Amygdala (tissue), 56 donors: ENCODE data around the gene PGM2L1.
"Not testable (repeated sequence)": the region's sequence is repeated elsewhere in the genome, so short reads cannot be mapped to it uniquely, and the experiment has no call there.

Experiments used
- DNase-seq, 56 donors: peaks; one replicate each; lab custom pipeline; 2025; lab: John Stamatoyannopoulos, UW

PGM2L1 gene

GRCh38 chr11:74345420-74345819 is 52.8 kb downstream of the PGM2L1 start:
- DNase-seq: no peak

DNA sequence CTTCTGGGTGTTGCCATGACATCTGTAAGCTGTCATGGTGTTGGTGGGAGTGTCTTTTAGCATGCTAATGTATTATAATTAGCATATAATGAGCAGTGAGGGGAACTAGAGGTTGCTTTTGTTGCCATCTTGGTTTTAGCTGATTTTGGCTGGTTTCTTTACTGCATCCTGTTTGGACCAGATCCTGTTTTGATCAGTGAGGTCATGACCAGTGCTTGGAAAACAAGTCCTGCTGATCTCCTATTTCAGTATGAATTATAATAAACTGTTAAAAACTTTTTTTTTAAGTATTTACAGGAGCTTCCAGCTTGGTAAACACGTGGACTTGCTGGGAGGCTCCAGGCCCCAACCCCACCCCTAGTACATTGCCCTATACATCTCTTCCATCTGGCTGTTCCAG is 56.3 kb downstream of the PGM2L1 start:
- DNase-seq: no peak

DNA sequence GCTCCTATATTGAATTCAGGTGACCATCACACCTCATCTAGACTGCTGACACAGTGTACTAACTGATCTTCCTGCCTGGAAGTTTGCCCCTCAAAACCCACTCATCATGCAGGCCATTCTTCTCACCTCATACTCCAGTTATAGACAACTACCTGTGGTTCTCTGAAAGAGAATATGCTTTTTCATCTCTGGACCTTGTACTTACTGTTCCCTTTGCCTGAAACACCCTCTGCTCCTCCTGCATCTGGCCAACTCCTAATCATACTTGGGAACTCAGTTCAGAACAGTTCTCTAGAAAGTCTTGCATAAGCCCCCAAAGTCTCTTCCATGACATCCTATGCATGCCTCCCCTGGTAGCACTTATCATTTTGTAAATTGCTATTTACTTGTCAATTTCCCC is 58.6 kb downstream of the PGM2L1 start:
- no peak for DNase-seq

GRCh38 chr11:74338963-74339362 is 59.3 kb downstream of the PGM2L1 start:
- no peak for DNase-seq

DNA sequence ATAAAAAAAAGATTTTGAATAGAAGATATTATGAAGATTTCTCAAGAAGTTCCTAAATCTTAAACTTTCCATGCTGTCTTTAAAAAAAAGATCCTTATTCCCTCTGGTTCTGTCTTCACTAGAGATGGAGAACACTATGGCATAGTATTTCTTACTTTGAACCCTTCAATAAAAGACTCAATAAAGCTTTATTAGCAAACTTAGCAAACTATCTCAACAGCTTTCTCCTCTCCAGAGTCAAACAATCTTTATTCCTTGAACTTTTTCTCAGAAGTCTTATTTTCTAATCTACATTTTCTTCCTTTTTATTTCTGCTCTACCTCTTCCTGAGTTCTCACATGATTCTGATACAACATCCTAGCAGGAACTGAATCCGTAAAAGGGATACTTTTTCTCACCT is 65.0 kb downstream of the PGM2L1 start:
- DNase-seq: no peak

DNA sequence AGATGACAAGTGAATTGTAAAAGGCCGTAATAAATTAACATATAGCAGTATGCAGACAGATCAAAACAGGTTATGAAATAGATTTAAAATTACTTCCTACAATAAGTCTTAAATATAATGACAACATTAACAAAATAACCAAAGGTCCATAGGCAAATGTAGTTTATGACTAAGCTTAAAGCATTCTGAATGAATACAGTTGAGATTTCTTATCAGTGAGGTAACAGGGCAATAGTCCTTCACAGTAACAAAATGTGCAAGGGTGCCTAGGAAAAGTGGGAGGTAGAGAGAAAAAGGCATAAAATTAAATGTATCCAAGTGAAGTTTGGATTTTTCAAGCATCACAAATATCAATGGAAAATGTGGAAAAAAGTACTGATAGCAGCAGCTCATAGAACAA is 65.9 kb downstream of the PGM2L1 start:
- DNase-seq: no peak

DNA sequence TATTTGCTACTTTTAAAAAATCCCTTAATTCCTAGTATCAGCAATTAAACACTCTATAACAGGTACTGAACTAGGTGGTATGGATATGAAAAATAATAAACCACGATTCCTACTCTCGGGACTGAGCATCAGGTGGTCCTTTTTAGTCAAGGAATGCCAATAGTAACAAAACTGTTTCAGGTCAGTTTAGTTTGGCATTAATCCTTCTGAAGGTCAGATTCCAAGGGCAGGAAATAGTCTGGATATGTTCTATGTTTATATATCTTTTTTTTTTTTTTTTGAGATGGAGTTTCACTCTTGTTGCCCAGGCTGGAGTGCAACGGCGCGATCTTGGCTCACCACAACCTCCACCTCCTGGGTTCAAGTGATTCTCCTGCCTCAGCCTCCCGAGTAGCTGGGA is 67.2 kb downstream of the PGM2L1 start:
- DNase-seq: not testable (repeated sequence)

- DNase-seq: no peak
Observed at GRCh38 chr11:74330075-74330858, 68.0 kb downstream of the PGM2L1 start.

- no peak for DNase-seq
Observed at GRCh38 chr11:74327076-74327475, 71.2 kb downstream of the PGM2L1 start.

- DNase-seq: no peak
Observed at GRCh38 chr11:74326665-74327064, 71.6 kb downstream of the PGM2L1 start.

DNA sequence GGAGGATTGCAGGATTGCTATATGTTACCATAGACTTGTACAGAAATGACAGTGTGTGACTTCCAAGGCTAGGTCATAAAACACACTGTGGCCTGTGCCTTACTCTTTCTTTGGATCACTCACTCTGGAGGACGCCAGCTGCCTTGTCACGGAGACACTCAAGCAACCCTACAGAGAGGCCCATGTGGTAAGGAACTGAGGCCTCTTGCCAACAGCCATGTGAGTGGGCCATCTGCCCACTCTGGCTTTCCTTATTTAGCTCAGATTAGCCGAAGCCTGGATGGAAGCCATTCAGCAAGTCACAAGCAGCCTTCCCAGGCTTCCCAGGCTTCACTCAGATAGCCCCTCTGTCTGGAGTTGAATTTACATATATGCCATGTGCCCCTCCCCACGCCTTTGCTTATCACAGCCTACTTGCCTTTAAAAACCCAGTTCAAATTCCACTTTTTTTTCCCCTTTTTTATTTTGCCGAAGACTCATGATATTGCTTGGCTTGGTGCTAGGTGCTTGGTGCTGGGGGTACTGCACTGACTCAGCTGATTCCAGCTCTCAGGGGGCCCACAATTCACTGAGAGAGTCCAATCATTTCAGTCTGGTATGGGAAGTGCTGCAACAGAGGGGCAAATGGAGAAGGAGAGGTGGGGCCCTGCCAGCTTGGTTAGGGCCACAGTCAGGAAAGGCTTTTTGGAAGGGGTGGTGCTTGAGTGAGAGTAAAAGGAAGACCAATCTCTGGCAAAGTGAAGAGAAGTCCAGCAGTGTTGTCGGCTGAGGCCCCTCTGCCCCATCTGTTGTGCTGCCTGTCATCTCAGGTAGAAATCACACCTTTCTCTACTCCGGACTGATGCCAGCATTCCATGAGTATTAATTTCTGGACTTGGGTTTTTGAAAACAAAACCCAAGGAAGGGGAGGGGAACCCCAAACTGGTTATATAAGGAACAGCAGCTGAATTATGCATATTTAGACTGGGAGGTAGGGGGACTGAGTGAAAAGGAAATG is 72.3 kb downstream of the PGM2L1 start:
- peak in 46 of 56 donors; percentile 15 to 82 (median 50) for DNase-seq

- DNase-seq: no peak
Observed at GRCh38 chr11:74322667-74323066, 75.6 kb downstream of the PGM2L1 start.

DNA sequence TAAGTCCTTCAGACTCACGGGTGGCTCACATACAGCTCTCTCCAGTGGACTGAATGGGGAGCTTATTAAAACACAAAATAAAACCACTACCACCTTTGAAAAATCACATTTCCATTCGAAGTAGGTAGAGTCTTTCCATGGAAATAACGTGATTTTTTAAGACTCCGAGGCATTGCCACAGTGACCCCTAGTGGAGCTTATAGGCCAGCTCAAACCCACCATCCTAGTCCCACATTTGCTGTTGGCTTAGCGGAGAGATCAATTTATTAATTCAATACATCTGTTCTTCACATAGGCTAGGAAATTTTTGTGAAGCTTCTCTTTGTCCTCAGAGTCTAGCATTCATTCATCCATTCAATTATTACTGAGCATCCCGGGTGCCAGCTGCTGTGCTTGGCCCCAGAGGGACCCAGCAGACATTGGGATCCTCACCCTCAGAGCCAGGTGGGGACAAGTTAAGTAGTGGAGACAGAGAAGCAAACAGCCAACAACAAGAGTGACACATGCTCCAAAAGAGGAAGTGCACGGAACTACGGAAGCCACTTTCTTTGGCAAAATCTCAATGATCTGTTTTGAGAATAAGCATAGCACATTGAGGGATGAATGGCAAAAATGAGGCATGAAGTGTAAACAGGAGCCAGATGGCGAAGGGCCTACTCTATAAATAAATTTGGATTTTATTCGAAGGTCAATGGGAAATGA is 76.6 kb downstream of the PGM2L1 start:
- DNase-seq: peak in 2 of 56 donors; percentile 7 to 28

DNA sequence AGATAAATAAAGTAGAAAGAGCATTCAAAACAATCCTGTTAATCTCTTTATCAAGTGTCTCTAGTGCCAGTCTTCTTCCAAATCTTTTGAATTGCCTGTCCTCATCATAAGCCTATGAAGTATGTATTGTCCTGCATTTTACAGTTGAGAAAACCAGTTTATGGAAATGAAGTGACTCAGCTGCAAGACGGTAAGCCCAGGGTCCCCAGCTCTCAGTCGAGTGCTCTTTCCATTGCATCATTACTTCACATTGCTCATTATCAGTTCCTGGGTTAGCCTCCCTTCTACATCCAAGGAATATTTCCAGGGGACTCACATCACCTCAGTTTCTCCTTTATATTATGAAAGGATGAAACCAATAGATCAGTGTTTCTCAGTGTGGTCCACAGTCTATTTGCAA is 77.7 kb downstream of the PGM2L1 start:
- no peak for DNase-seq

- no peak for DNase-seq
Observed at GRCh38 chr11:74319139-74319816, 79.0 kb downstream of the PGM2L1 start.

- DNase-seq: no peak
Observed at GRCh38 chr11:74318241-74318932, 79.8 kb downstream of the PGM2L1 start.

DNA sequence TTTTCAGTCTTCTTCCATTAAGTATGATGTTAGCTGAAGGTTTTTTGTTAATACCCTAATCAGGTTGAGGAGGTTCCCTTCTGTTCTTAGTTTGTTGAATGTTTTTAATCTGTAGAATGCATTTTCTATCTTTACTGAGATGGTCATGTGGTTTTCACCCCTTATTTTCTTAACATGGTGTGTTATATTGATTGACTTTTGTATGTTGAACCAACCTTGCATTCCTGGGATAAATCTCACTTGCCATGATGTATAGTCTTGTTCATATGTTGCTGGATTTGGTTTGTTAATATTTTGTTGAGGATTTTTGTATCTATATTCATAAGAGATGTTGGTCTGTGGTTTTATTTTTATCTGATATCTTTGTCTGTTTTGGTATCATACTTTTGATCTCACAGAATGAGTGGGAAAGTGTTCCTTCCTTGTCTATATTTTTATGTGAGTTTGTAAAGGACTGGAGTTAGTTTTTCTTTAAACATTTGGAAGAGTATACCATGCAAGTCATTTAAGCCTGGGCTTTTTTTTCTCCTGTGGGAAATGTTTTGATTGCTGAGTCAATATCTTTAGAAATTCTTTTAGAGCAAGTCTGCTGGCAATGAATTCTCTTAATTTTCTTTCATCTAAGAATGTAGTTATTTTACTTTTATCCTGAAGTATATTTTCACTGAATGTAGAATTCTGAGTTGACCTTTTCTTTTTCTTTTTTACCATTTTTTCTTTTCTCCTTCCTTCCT is 81.3 kb downstream of the PGM2L1 start:
- no peak for DNase-seq

- no peak for DNase-seq
Observed at GRCh38 chr11:74312326-74312725, 85.9 kb downstream of the PGM2L1 start.

GRCh38 chr11:74311352-74311926 is 86.8 kb downstream of the PGM2L1 start, which contains the start of gene P4HA3:
Gene P4HA3, minus strand, starts transcription at chr11:74311640. Its CDS starts 29 bp downstream, at chr11:74311611.
- peak in 11 of 56 donors; percentile 4 to 33 (median 22) for DNase-seq
